BE2C (cell line): ENCODE data around the gene PADI1.
A peak's percentile ranks its signal among the peaks of the same experiment; 100 is the strongest.

ENCODE experiments used
- DNase-seq: peaks from one replicate; pipeline ENCODE4 v3.0.0-alpha.2; 2020
- H3K27me3 ChIP-seq: fragments of 250-450 bp; sonication (Bioruptor Pico); 2 replicates; pipeline ENCODE4 v1.5.1; 2020; ENCODE audit warnings: mild to moderate bottlenecking
- H3K36me3 ChIP-seq: fragments of 250-450 bp; sonication (Bioruptor Pico); 2 replicates; pipeline ENCODE4 v1.5.1; 2020; ENCODE audit warnings: mild to moderate bottlenecking
- H3K4me1 ChIP-seq: fragments of 250-450 bp; sonication (Bioruptor Pico); 2 replicates; pipeline ENCODE4 v1.5.1; 2020
- H3K4me3 ChIP-seq: 2 replicates; pipeline ENCODE4 v1.5.1; 2011; ENCODE audit warnings: low read depth, low read length
- H3K9me3 ChIP-seq: fragments of 250-450 bp; sonication (Bioruptor Pico); 2 replicates; pipeline ENCODE4 v1.5.1; 2020
- CTCF ChIP-seq: IDR thresholded peaks from 2 replicates; pipeline ENCODE4 v1.5.1; 2012; ENCODE audit warnings: mild to moderate bottlenecking, low read depth, low read length

PADI1 gene

GRCh38 chr1:17161926-17162800 is 42.8 kb upstream of the PADI1 start:
- no peak overlapping the region for H3K4me3 ChIP-seq
- no peaks in the 10 kb centered on the region for H3K36me3 ChIP-seq
- TF ChIP-seq CTCF, result no peak

GRCh38 chr1:17162941-17163340 is 42.0 kb upstream of the PADI1 start:
- TF ChIP-seq CTCF, result no peak
- H3K4me3 ChIP-seq, result no peak overlapping the region
- no peaks in the 10 kb centered on the region for H3K4me1 ChIP-seq
- H3K9me3 ChIP-seq, result no peaks in the 10 kb centered on the region
- no peaks in the 10 kb centered on the region for H3K27me3 ChIP-seq
- no peaks in the 10 kb centered on the region for H3K36me3 ChIP-seq
- peak; percentile 25 for DNase-seq

More at GRCh38 chr1:17161926-17162800, 42.8 kb upstream of the PADI1 start:
- Histone ChIP-seq H3K9me3 (no peaks in the 10 kb centered on the region), H3K4me1 (no peaks in the 10 kb centered on the region), H3K27me3 (no peaks in the 10 kb centered on the region)
- no peak for DNase-seq

- no peak for TF ChIP-seq CTCF
- Histone ChIP-seq H3K4me1 (no peaks in the 10 kb centered on the region), H3K4me3 (no peak overlapping the region), H3K27me3 (no peaks in the 10 kb centered on the region), H3K9me3 (no peaks in the 10 kb centered on the region), H3K36me3 (no peaks in the 10 kb centered on the region)
- no peak for DNase-seq
Observed at GRCh38 chr1:17163371-17163770, 41.6 kb upstream of the PADI1 start.

- Histone ChIP-seq H3K36me3 (no peaks in the 10 kb centered on the region), H3K4me3 (no peak overlapping the region), H3K4me1 (no peaks in the 10 kb centered on the region), H3K9me3 (no peaks in the 10 kb centered on the region), H3K27me3 (no peaks in the 10 kb centered on the region)
- no peak for DNase-seq
- no peak for TF ChIP-seq CTCF
Observed at GRCh38 chr1:17163789-17164666, 40.9 kb upstream of the PADI1 start.

GRCh38 chr1:17165823-17166222 is 39.1 kb upstream of the PADI1 start:
- no peaks in the 10 kb centered on the region for H3K36me3 ChIP-seq
- H3K4me1 ChIP-seq, result no peaks in the 10 kb centered on the region
- DNase-seq, result no peak
- TF ChIP-seq CTCF, result no peak
- no peak overlapping the region for H3K4me3 ChIP-seq
- H3K9me3 ChIP-seq, result no peaks in the 10 kb centered on the region
- no peaks in the 10 kb centered on the region for H3K27me3 ChIP-seq
